GM21381 (cell line): ENCODE data around the gene TOM1L2.
"Not testable (repeated sequence)": the region's sequence is repeated elsewhere in the genome, so short reads cannot be mapped to it uniquely, and the experiment has no call there.

ENCODE experiments used
- ATAC-seq: cut with Tn5 transposase; IDR thresholded peaks from one replicate; pipeline ENCODE4 v1.9.1; 2021; ENCODE audit warnings: mild to moderate bottlenecking, moderate library complexity; ENCODE audit not compliant: unreplicated experiment

The TOM1L2 gene

DNA sequence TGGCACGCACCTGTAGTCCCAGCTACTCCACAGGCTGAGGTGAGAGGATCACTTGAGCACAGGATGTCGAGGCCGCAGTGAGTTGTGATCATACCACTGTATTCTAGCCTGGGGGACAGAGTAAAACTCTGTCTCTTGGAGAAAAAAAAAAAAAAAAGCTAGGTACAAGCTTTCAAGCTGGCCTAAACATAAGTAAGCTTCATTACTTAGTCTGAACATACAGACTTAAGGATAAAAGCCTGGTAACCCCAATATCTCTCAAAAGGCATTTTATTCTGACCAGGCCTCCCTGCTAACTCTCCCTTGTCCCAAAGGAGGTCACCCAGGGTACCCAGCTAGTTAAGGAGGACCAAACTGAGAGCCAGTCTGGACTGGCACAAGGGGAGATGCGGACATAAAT lies 46.2 kb downstream of the TOM1L2 start:
- ATAC-seq = no peak

DNA sequence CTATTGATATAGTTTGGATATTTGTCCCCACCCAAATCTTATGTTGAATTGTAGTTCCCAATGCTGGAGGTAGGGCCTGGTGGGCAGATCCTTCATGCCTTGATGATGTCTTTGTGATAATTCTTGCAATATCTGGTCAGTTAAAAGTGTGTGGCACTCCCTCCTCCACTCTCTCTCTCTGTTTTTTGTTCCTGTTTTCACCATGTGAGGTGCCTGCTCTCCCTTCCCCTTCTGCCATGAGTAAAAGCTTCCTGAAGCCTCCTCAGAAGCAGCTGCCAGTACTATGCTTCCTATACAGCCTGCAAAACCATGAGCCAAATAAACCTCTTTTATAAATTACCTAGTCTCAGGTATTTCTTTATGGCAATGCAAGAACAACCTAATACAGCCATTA lies 47.3 kb downstream of the TOM1L2 start:
- ATAC-seq = no peak

DNA sequence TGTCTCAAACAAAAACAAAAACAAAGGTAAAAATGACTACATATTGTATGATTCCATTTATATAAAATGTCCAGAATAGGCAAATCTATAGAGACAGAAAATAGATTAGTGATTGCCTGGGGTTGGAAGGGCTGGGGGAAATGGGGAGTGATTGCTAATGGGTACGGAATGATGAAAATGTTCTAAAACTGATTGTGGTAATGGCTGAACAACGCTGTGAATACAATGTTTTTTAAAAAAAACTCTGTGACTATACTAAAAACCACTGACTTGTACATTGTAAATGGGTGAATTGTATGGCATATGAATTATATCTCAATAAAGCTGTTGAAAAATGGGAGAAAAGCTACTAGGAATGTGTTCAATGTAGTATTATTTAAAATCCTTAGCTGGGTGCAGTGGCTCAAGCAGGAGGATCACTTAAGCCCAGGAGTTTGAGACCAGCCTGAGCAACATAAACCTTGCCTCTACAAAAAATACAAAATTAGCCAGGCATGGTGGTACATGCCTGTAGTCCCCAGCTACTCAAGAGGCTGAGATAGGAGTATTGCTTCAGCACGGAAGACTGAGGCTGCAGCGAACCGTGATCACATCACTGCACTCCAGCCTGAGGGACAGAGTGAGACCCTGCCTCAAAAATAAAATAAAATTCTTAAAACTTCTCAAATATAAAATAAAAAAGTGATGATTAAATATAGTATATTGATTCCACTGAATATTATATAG lies 47.9 kb downstream of the TOM1L2 start:
- ATAC-seq = no peak

DNA sequence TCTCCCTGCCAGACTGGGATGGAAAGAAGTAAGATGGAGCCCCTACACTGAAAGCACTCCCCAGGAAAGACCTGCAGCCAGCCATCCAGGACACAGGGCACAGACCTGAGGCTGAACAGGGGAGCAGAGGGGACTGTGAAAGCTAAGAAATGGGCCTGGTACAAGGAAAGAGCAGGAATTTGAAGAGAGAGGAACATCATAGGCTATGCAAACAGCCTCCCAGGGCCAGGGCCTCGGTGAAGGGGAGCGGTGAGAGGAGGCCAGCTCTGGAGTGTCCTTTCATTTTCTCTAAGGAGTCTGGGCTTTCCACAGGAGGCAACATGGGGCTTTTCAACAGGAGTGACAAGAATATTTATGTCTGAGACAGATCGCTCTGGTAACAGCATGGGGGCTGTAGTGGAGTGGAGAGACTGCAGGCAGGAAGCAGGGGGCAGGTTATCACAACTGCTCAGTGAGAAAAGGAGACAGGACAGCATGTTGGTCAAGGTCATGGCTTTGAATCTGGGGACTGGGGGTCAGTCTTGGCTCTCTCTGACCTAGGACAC lies 50.1 kb downstream of the TOM1L2 start:
- no peak for ATAC-seq

DNA sequence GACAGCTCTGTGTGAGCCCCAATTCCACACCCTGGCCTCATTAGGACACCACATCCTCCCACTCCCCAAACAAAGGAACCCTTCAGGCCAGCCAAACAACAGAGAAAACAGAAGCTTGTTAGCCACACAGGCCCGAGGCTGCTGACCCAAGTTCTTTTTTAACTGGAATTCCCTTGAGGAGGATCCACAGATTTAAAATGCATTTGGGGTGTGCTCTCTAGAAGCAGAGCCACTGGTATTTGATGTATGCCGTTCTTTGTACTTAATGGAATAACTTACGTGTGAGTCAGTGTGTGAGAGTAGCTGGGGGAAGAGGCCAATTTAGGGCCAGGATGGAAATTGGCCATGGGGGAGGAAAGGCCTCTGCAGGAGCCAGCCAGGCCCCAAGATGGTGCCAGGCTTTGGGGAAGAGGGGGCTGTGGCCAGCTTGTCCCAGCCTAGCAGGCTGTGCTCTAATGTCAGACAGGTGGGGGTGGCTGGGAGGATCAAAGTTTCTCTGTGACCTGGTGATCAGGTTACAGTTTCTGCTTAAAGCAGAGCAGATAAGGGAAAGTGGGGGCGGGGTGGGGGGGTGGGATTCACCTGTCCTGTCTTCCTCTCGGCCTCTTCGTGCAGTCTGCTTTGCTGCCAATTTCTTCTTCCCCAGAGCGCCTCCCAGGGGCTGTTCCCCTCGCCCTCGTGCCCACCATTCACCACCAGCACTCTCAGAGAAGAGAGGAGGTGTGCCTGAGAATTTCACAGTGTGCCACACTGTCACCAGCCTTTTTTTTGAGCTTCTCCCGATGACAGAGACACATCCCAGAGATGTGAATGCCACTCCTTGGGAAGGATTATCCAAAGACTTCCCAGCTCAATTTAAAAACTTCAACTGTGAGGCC lies 50.8 kb downstream of the TOM1L2 start:
- no peak for ATAC-seq

DNA sequence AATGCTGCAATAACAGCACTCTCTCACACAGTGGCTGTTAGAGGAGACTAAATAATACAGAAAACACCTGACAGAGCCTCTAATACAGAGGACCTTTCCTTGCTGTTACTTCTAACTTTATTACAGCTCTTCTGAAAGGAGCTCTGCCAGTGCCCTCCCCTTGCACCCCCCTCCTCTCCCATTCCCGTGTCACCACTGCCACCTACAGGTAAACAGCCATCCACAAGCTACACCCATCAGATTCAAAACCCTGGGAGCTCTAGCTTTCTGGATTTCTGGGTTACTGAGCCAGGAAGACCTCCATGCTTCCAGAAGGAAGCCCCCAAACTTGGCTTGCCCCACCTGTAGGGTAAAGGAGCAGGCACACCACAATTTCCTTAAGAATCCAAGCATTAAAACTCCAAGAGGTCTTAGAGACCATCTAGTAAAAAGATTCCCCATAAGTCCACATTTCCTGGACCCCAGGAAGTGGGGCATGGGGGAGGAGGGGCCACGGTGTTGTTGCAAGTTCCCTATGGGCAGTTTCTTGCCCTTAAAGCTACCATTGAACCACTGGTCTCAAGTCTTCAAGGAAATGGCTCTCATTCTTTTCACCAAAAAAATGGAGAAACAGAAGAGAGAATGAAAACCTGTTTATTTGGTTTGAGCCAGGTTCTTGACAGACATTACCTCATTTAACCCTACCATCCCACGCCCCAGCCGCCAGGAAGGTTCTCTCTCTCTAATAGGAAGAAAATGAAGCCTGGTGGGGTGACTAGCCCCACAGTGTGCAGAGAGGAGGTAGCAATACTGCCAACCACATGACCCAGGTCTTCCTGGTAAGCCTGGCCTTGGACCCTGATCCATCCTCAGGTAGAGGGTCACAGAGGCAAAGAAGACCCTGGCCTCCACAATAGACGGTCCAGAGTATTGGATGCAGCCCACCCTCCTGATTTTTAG lies 52.8 kb downstream of the TOM1L2 start:
- no peak for ATAC-seq

DNA sequence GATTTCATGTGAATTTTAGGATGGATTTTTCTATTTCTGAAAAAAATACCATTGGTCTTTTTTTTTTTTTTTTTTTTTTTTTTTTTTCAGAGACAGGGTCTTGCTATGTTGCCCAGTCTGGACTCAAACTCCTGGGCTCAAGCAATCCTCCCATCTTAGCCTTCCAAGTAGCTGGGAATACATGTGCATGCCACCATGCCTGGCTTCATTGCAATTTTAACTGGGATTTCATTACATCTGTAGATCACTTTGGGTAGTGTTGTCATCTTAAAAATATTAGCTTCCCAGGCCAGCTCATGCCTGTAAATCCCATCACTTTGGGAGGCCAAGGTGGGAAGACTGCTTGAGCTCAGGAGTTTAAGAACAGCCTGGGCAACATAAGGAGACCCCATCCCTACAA lies 54.8 kb downstream of the TOM1L2 start:
- no peak for ATAC-seq

DNA sequence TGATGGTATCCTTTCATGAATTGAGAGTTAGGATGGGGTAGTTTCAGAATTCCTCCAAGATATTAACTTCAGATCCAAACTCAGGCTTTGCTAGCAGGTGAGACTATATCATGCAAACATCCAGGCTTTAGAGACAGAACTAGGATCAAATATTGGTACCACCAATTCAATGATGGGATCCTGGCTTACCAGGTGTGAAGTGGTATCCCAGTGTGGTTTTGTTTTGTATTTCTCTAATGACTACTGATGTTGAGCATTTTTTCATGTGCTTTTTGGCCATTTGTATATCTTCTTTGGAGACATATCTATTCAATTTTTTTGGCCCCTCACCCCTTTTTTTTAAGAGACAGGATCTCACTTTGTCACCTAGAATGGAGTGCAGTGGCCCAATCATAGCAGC lies 57.0 kb downstream of the TOM1L2 start:
- ATAC-seq = no peak

DNA sequence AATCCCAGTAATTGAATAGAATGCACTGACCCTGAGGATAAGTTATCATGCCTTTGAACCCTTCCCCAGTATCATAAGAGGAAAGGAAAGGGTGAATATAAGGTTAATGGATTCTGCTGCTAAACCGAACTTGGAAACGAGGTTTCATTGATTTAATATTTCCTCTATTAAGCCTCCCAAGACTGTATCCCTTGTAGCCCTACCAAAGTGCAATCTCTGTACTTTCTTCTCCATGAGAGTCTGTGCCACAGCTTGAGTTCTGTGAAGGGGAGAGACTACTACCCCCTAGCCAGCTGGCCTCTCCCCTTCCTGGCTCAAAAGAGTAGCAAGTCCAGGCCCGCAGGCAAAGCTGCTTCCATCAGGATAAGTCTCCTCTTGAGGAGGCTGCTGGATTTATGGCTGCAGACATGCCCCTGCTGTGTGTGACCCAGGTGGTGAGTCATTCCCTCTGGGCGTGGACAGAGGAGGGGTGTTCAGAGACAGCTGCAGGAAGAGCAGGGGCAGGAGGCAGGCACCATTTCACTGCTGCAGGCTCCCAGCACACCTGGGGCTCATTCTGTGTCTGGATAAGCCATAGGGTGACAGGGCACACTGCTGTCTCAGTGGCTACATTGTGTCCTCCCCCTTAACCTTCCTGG lies 58.4 kb downstream of the TOM1L2 start:
- no peak for ATAC-seq

DNA sequence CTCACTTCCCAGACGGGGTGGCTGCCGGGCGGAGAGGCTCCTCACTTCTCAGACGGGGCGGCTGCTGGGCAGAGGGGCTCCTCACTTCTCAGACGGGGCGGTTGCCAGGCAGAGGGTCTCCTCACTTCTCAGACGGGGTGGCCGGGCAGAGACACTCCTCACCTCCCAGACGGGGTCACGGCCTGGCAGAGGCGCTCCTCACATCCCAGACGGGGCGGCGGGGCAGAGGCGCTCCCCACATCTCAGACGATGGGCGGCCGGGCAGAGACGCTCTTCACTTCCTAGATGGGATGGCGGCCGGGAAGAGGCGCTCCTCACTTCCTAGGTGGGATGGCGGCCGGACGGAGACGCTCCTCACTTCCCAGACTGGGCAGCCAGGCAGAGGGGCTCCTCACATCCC lies 59.9 kb downstream of the TOM1L2 start:
- not testable (repeated sequence) for ATAC-seq

DNA sequence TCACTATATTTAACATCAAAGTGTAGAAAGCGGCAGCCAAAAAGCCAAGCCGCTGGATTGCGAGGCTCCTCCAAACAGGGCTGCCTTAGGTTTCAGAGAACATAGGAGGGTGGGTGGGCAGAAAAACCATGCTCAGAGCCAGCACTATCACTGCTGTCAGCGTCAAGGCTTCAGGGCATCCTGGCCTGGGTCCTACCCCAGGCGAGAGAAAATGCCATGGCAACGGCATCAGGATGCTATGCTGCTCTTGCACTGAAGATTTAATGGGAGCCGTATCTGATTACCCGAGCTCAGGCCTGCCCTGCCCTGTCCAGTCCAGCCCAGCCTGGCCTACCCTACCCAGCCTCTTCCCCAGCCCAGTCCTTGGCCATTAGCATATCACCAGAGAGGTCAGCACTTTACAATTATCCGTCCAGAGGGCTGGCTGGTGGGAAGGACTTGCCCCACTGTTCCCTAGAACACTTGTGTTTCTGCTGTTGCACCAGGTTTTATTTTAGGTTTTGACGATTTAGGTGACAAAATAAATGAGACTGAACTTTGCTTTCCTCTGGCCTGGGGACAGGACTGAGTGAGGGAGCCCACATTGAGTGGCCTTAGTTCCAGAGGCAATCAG lies 61.1 kb downstream of the TOM1L2 start:
- ATAC-seq = no peak

DNA sequence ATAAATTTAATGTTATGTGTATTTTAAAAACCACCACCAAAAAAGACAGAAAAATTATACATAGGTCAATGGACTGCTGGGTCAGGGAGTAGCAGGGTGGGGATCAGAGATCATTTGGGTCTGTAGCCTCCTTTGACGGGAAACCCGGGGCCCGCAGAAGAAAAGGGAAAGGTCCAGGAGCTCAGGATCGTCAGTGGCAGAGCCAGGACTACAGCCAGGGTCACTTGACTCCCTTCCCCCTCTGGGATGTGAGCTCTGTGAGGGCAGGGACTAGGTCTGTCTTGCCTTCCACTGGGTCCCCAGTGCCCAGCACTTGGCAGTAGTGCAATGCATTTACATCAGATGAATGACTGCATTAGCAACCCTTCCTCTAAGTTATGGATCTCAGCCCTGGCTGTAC lies 62.1 kb downstream of the TOM1L2 start:
- no peak for ATAC-seq

DNA sequence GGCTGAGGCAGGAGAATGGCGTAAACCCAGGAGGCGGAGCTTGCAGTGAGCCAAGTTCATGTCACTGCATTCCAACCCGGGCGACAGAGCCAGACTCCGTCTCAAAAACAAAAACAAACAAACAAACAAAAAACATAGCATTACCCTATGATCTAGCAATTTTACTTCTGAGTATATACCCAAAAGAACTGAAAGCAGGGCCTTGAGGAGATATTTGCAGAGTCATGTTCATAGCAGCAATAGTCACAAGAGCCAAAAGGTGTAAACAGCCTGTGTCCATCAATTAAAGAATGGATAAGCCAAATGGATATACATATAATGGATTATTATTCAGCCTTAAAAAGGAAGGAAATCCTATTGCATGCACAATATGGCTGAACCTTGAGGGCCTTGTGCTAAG lies 63.1 kb downstream of the TOM1L2 start:
- no peak for ATAC-seq

DNA sequence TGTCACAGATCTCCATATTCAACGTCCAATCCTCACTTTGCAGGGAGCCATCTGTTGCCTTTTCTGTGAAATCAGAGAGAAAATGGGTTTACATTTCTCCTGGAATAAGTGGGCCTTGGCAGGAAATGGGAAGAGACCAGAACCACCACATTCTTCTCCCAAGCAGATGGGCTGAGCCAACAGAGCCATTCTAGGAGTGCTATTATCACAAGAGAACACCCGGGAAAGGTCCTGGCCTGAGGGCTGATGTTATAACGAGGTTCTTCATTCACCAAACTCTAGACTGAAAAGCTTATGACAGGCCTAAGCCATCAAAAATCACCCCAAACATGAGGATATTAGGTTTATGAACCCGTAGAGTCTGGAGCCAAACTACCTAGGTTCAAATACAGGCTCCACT lies 64.7 kb downstream of the TOM1L2 start:
- ATAC-seq = no peak

DNA sequence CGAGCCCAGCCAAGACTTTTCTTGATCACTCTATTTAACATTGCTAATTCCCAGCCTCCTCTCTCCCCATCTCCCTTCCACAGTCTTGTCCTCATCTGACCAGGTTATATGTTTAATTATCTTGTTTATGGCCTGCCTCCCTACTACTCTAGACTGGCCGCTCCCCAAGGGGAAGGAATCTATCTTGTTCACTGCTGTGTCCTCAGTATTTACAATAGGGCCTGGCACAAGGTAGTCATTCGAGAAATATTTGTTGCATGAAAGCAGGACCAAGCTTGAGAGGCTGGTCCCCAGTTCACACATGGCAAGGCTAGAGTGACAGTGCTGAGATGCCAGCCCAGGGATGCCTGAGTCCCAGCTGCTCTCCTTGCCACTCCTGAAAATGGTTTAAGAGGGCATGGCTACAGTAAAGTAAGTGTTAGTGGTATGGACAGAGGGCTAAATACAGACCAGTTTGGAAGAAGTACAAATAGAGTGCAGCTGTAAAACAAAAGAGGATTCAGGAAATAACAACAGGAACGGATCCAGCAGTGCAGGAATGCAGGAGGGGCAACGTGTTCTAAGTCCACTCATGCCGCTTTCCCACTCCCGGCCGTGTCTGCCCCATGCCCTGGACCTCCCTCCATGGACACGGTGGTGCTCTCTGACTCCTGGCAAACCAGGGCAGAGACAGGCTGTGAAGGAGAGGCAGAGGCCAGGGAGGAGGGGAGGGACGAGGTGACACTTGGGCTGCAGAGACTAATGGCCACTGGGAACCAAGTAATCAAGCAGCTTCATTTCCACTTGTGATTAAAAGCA lies 65.6 kb downstream of the TOM1L2 start:
- no peak for ATAC-seq

DNA sequence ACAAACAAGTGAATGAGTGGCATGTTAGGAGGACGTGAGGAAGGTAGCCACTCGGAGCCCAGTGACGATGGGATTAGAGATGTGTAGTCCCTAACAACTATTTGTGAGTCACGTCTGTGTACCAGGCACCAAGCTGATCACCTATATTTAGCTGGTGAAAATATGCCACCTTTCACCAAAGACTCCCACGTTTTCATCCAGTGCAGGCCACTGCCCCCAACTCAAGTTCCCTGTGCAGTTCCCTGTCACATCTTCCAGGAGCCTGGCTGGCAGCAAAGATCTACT lies 67.2 kb downstream of the TOM1L2 start:
- ATAC-seq = no peak

DNA sequence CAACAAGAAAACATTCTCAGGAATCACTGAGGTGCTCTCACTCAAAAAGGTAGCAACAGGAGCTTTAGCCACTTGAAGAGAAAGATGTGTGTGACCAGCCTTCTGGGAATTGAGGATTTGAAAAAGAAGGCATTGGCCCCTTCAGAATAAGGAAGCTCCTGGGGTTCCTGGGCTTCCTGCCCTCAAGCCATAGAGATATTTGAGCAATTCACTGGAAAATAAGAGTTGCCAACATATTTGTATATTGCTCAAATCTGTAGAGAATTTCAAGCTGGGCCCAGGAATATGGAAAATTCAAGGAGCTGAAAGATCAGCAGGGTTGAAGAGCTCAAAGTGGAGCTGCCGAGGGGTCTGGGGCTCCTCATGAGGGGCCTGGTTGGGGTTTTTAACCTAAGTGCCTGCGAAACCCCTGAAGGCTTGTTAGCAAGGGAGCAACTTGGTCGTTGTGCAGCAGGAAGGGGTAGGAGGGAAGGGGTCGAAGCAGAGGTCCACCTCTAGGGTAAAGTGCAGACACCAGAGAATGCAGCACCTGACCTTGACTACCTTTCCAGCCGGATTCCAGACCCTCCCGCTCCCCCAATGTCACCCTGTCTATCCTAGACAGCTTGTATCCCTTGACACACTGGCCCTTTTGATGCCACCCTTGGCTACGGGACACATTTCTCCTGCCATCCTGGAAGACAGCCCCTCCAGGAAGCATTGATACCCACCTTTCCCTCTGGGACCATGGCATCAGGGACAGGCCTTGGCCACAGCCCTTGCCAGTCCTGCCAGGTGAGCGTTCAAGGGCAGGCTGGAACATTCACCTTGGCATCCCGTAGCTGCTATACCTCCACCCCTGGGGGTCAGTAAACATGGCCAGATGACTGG lies 67.8 kb downstream of the TOM1L2 start:
- no peak for ATAC-seq

DNA sequence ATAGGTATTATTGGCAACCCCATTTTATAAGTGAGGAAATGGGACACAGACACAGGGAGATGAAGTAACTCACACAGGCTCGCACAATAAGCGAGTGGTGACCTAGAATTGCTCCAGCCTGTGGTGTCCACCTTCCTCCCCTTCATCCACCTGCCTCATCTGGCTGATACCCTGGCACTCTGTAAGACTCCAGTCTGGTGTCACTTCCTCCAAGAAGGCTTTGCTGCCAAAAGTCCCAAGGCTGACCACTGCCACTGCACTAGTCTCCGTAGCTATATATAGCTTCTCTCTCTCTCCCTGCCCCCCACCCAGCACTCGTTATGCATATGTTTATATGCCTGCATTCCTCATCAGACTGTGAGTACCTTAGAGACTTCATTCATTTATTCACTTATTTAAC lies 69.3 kb downstream of the TOM1L2 start:
- no peak for ATAC-seq

DNA sequence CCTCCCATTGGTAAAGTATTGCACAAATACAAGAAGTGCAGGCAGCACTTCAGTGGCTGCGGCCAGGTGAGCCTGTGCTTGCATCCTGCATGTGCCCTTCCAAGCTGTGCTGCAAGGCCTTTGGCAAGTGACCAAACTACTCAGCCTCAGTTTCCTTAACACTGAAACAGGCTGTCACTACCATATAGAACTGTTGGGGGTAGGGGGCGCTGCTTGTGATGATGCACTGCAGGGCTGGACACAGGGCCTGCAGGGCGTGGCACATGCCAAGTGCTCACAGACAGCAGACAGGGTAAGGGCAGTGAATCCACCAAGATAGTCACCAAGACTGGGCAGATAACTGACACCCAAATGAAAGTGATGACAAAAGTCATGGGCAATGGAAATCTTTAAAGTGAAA lies 69.8 kb downstream of the TOM1L2 start:
- no peak for ATAC-seq
